ENCODE measurements around the gene STAC3.

Gene STAC3

GRCh38 chr12:57234571-57235016 is 16.4 kb downstream of the STAC3 start:
- Mint-ChIP-seq H3K27ac (peak overlapping the region; percentile 56), H3K27me3 (peaks cover 22% of the 10 kb centered on the region), H3K36me3 (ENCODE audit: low read depth) (peaks cover 48% of the 10 kb centered on the region), H3K4me1 (peaks cover 68% of the 10 kb centered on the region), H3K4me3 (no peak overlapping the region), H3K9me3 (no peaks in the 10 kb centered on the region)
- no peak for ATAC-seq
- DNase-seq: no peak

GRCh38 chr12:57234233-57234570 is 16.8 kb downstream of the STAC3 start:
- peaks cover 21% of the 10 kb centered on the region for H3K27me3 Mint-ChIP-seq
- H3K9me3 Mint-ChIP-seq: no peaks in the 10 kb centered on the region
- DNase-seq (no peak), ATAC-seq (no peak)
- H3K4me3 Mint-ChIP-seq: no peak overlapping the region
- H3K36me3 Mint-ChIP-seq (ENCODE audit: low read depth): peaks cover 49% of the 10 kb centered on the region
- peaks cover 70% of the 10 kb centered on the region for H3K4me1 Mint-ChIP-seq
- peak overlapping the region; percentile 56 for H3K27ac Mint-ChIP-seq

- H3K4me3 Mint-ChIP-seq: no peak overlapping the region
- DNase-seq (no peak), ATAC-seq (no peak)
- no peaks in the 10 kb centered on the region for H3K9me3 Mint-ChIP-seq
- peaks cover 49% of the 10 kb centered on the region for H3K36me3 Mint-ChIP-seq (ENCODE audit: low read depth)
- H3K27me3 Mint-ChIP-seq: peaks cover 17% of the 10 kb centered on the region
- H3K27ac Mint-ChIP-seq: peak overlapping the region; percentile 56
- peaks cover 72% of the 10 kb centered on the region for H3K4me1 Mint-ChIP-seq
These were observed 17.4 kb downstream of the STAC3 start for GRCh38 chr12:57233357-57234232.

- Mint-ChIP-seq H3K27me3 (peaks cover 11% of the 10 kb centered on the region), H3K36me3 (ENCODE audit: low read depth) (peaks cover 49% of the 10 kb centered on the region), H3K4me1 (peaks cover 72% of the 10 kb centered on the region), H3K27ac (no peak overlapping the region), H3K9me3 (no peaks in the 10 kb centered on the region), H3K4me3 (peak overlapping the region; percentile 96)
- ATAC-seq (no peak), DNase-seq (no peak)
These were observed 18.7 kb downstream of the STAC3 start for GRCh38 chr12:57232156-57232756.

- no peak for ATAC-seq
- peaks cover 72% of the 10 kb centered on the region for H3K4me1 Mint-ChIP-seq
- peaks cover 10% of the 10 kb centered on the region for H3K27me3 Mint-ChIP-seq
- H3K27ac Mint-ChIP-seq: peak overlapping the region; percentile 98
- DNase-seq: no peak
- H3K9me3 Mint-ChIP-seq: no peaks in the 10 kb centered on the region
- H3K4me3 Mint-ChIP-seq: peak overlapping the region; percentile 96
- H3K36me3 Mint-ChIP-seq (ENCODE audit: low read depth): peaks cover 49% of the 10 kb centered on the region
These were observed 19.5 kb downstream of the STAC3 start for GRCh38 chr12:57231276-57232021.

GRCh38 chr12:57230381-57231155 is 20.4 kb downstream of the STAC3 start:
- peak overlapping the region; percentile 96 for H3K4me3 Mint-ChIP-seq
- peaks cover 19% of the 10 kb centered on the region for H3K27me3 Mint-ChIP-seq
- no peaks in the 10 kb centered on the region for H3K9me3 Mint-ChIP-seq
- peaks cover 49% of the 10 kb centered on the region for H3K36me3 Mint-ChIP-seq (ENCODE audit: low read depth)
- H3K4me1 Mint-ChIP-seq: peaks cover 74% of the 10 kb centered on the region
- ATAC-seq (no peak), DNase-seq (no peak)
- peak overlapping the region; percentile 98 for H3K27ac Mint-ChIP-seq

GRCh38 chr12:57229634-57230380 is 21.2 kb downstream of the STAC3 start, which contains the start of gene SHMT2:
Gene SHMT2 (plus strand): TSS chr12:57229711. CDS start chr12:57229779, 68 bp downstream.
- no peaks in the 10 kb centered on the region for H3K9me3 Mint-ChIP-seq
- H3K4me1 Mint-ChIP-seq: peaks cover 76% of the 10 kb centered on the region
- peaks cover 49% of the 10 kb centered on the region for H3K36me3 Mint-ChIP-seq (ENCODE audit: low read depth)
- peak; percentile 51 for ATAC-seq
- H3K27me3 Mint-ChIP-seq: peaks cover 24% of the 10 kb centered on the region
- H3K4me3 Mint-ChIP-seq: peak within 1 kb of the TSS; percentile 96
- H3K27ac Mint-ChIP-seq: peak within 1 kb of the TSS; percentile 98
- peak; percentile 95 for DNase-seq

- DNase-seq (peak; percentile 30), ATAC-seq (peak; percentile 23)
- Mint-ChIP-seq H3K36me3 (ENCODE audit: low read depth) (peaks cover 43% of the 10 kb centered on the region), H3K27me3 (peaks cover 30% of the 10 kb centered on the region), H3K9me3 (no peaks in the 10 kb centered on the region), H3K4me3 (peak overlapping the region; percentile 96), H3K4me1 (peaks cover 73% of the 10 kb centered on the region), H3K27ac (peak overlapping the region; percentile 98)
These were observed 21.8 kb downstream of the STAC3 start for GRCh38 chr12:57229046-57229633.

- H3K4me1 Mint-ChIP-seq: peaks cover 72% of the 10 kb centered on the region
- DNase-seq (no peak), ATAC-seq (no peak)
- H3K27me3 Mint-ChIP-seq: peaks cover 46% of the 10 kb centered on the region
- H3K36me3 Mint-ChIP-seq (ENCODE audit: low read depth): peaks cover 28% of the 10 kb centered on the region
- H3K27ac Mint-ChIP-seq: peak overlapping the region; percentile 46
- no peaks in the 10 kb centered on the region for H3K9me3 Mint-ChIP-seq
- H3K4me3 Mint-ChIP-seq: peak overlapping the region; percentile 15
These were observed 23.5 kb downstream of the STAC3 start for GRCh38 chr12:57227315-57228115.

- peaks cover 53% of the 10 kb centered on the region for H3K27me3 Mint-ChIP-seq
- H3K27ac Mint-ChIP-seq: peak overlapping the region; percentile 22
- peak overlapping the region; percentile 74 for H3K4me3 Mint-ChIP-seq
- DNase-seq (no peak), ATAC-seq (no peak)
- H3K4me1 Mint-ChIP-seq: peaks cover 71% of the 10 kb centered on the region
- H3K36me3 Mint-ChIP-seq (ENCODE audit: low read depth): peaks cover 20% of the 10 kb centered on the region
- no peaks in the 10 kb centered on the region for H3K9me3 Mint-ChIP-seq
These were observed 24.2 kb downstream of the STAC3 start for GRCh38 chr12:57226588-57227314.

GRCh38 chr12:57225680-57226210 is 25.2 kb downstream of the STAC3 start:
- Mint-ChIP-seq H3K9me3 (no peaks in the 10 kb centered on the region), H3K4me1 (peaks cover 67% of the 10 kb centered on the region), H3K4me3 (peak overlapping the region; percentile 17), H3K36me3 (ENCODE audit: low read depth) (peaks cover 12% of the 10 kb centered on the region), H3K27ac (peak overlapping the region; percentile 52), H3K27me3 (peaks cover 63% of the 10 kb centered on the region)
- DNase-seq (no peak), ATAC-seq (no peak)

Data from activated naive CD8-positive, alpha-beta T cell treated with anti-CD3 and anti-CD28 coated beads, Interleukin-2, amount 50 U/mL, for 24 hours (primary cell).